HG03571 (cell line): ENCODE measurements around the gene SBF2.

Experiments
- ATAC-seq: cut with Tn5 transposase; IDR thresholded peaks from one replicate; pipeline ENCODE4 v1.9.1; 2021; ENCODE audit not compliant: unreplicated experiment

SBF2 gene

DNA sequence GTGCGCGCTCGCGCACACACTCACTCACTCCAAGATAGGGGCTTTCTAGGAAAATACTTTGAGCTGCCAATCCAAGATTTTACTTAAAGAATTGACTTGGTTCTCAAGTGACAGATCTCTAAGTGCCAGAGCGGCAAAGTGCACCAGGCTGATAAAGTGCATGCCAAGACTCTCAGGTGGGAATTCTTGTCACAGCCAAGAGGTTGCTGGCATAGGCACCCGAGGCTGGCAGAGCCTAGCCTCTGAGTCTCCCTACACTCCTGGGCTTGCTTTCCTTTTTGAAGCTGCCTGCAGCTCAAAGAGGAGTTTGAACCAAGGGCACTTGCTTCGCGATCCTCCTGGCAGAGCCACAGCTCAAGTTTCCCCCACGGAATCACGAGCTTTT, 8.3 kb upstream of the SBF2 start:
- ATAC-seq, result no peak

DNA sequence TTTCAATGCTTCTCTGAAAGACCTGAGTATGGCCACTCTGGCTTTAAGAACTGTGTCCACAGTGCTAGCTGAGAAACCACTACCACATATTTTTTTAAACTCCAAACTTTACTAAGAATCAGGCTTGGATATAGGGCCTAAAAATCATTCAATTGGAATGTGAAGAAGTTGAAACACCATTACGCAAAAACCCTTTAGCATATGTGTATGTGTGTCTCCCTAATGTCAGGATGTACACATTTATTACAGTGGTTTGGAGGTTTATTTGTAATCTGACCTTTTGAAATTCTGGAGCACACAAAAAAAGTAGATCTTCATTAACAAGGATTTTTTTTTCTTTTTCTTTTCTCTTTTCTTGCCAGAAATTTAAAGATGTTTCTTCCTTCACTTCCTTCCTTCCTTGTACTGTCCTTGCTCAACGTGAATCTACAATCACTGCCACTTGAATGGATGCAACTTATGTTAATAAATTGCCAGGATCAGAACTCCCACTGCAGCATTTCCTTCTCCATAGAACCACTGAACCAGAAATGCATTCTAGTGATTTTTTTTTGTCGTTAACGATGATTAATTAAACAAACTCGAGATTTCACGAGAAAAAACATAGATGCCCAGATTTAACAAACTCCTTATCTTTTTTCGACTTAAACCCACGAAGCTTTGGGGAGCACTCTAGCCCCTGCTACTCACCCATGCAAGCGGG, 7.8 kb upstream of the SBF2 start:
- no peak for ATAC-seq

DNA sequence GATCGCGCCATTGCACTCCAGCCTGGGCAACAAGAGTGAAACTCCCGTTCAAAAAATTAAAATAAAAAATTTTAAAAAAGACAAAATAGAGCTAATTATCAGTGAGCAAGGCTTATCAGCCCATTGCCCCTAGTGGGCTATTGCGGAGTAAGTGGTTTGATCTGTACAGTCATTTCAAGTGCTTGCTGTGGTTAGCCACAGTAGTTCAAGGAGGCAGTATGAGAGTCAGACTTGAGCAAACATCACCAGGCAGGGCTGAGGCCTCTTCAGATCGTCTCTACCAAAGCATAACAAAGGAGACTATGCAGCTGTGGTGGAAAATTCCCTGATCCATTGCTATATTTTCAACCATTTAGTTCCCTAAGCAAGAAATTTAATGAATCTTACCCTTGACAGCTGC, 4.3 kb upstream of the SBF2 start:
- ATAC-seq, result peak; percentile 98

DNA sequence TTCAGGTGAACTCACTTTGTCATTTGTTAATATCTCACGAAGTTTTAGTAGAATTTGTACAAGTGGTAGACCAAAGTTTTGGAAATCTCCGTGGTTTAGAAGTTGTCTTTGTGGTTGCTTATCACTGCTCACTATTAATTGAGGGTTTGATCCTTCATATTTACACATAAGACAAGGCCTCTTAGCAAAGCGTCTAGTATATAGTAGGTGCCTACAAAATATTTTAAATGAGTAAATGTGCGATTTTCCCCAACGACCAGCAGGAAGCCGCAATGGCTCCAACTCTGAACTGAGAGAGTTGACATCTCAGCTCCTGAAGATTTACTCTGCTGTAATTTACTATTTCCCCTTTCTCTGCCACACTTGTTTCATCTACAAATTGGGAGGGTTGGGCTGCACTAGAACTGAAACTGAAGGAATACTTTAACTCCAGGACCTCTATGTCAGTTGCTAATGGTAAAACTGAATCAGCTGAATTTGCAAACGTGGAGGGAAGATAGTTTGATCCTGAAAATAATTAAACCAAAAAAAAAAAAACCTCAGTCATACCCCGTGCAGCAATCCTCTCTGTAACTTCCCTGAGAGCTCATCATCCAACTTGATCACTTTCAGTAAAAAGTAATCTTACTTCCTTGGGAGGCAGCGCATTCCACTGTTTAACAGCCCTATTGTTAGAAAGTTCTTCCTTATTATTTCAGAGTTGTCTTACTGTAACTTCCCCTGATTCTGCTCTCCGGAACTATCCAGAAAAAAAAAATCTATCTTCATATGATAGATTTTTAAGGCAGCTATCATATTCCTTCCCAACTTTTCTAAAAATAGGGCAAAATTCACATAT, 1.3 kb upstream of the SBF2 start:
- no peak for ATAC-seq

DNA sequence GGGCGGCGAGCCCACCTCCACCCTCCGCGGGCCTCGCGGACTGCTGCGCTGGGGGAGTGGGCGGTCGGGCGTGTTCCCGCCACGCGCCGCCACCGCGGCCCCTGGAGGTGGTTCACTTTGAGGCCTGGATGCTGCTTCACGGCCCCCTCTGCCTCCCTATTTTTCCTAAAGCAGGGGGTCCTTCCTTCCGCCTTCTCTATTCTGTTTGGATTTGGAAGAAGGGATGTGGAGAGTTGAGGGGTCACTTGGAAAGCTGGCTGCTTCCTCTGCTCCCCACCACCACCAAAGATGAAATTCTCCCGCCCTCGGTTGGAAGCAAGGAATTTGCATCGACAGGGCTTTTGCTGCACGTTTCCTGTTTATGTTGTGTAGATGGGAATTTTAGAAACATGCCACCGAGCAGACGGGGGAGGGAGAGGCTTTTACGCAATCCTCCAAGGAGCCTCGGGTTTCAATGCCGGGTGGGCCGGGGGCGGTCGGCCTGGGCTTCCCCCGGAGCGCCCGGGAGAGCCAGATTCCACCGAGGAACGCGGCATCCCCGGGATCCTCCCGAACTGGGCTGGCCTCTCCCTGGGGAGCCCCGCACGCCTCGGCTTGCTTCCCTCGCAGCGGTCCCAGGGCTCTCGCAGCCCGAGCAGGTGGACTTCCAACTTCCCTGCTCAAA, 403 bp upstream of the SBF2 start:
- no peak for ATAC-seq

DNA sequence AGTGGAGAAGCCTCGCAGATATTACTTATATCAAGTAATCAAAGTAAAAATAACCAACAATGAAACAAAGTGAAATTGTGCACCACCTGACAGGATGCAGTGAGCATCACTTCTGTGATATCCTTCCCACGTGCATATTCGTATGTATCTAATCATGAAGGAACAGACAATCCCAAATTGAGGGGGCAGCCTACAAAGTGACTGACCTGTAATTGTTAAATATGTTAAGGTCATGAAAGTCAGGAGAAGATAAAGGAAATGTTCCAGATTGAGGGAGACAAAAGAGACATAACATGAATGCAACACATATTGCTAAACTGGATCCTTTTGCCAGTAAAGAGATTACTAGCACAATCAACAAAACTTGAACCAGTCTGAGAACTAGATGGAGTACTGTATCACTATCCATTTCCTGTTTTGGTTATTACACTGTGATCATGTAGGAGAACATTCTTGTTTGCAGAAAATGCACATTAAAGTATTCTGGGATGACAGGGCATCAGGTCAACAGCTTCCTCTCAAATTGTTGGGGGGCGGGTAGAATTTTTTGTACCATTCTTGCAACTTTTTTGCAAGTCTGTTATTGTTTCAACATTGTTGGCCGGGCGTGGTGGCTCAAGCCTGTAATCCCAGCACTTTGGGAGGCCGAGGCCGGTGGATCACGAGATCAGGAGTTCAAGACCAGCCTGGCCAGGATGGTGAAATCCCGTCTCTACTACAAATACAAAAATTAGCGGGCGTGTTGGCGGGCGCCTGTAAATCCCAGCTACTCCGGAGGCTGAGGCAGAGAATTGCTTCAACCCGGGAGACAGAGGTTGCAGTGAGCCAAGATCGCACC, 2.0 kb downstream of the SBF2 start:
- ATAC-seq, result no peak

DNA sequence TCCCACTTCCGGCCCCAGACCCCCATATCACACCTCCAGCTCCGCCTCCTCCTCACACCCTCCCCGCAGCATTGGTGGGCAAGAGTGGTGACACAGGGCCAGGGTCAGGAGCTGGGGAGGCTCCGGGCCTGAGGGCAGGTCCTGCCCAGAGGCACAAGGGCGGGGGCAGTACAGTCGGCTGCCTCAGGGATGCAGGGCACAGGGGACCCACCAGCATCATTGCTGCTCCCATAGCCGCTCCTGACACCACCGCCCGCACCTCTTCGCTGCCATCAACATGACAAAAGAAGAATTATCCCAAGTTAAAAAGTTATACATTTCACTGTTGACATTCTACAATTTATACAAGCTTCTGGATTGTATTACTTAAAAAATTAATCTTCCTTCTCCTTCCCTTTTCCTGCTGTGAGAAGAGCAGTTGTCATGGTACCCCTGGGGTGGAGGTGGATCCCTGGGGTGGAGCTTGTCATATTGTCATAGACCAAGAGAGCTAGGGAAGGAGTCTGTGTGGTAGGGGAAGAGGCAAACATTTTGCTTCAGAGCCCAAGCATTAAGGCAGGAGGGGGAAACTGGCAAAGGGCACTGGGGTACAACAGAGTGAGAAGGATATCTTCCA, 4.1 kb downstream of the SBF2 start:
- no peak for ATAC-seq

DNA sequence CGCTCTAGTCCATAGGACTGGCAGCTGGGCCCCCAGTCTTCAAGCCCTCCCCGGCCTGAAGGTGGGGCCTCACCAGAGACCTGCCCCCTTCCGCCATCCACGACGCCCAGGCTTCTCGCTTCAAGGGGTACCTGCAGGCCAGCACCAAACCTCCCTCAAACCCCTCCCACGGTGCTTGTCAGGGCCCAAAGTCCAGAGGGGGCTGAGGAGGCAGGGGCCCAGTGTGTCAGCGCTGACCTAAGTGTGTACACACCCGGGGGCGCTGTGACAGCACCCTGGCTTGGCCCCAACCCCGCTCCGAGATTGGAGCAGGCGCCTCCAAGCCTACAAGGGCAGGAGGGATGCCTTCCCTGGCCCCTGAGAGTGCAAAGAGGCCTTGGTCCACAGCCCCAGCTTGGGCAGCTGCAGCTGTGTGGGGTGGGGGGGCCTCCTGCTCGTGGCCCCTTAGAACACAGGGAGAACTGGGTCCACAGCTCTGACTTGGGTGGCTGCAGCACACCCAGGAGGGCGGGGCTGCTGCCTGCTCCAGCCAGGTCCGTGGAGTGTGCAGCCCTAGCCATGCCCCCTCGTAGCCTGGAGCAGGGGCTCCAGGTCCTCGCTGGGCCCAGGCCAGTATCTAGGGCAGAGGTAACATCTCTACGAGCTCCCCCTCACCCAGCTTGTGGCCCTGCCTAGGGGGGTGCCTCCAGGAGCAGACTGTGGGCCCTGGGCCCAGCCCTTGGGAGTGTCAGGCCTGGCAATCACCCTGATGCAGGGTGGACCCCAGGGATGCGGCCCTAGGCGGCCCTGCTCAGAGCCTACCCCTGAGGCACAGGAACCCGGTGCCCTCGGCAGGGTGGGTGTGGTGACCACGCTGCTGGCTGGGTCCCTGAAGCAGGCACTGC, 4.9 kb downstream of the SBF2 start:
- ATAC-seq, result no peak

DNA sequence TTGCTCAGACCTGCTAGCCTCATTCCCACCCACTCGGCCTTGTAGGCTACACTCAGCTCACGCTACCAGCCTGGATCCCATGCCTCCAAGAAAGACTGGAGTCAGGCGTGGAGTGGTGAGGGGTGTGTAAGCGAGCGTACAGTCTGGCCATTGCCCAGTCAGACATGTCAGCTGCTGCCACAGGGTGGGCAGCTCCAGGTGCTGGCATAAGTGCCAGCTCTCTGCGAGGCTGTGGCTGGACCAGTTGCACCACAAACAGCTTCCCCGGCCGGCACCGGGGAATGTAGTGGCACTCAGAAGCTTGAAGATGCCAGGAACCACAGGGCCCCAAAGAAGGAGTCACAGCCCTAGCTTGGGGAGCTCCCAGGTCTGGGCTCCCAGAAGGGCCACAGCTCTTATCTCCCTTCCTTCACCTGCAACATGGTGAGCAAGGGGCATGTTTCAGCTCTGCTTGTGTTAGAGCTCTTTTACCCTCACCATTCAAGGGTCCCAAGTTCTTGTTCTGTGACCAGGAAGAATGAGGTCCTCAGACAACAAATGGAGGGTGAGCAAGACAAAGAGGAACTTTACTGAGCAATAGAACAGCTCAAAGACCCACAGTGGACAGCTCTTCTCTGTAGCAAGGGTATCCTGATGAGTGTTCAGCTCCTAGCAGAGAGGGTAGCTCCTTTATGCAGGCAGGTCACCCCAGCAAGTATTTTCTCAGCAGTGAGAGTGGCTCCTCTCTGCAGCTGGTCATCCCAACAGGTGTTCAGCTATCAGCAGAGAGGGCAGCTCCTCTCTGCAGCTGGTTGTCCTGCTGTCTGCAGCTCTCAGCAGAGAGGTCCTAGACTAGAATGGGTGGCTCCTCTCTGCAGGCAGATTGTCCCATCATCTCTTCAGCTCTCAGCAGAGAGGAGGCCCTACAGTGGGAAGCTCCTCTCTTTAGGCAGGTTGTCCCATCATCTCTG, 6.0 kb downstream of the SBF2 start:
- ATAC-seq, result no peak

DNA sequence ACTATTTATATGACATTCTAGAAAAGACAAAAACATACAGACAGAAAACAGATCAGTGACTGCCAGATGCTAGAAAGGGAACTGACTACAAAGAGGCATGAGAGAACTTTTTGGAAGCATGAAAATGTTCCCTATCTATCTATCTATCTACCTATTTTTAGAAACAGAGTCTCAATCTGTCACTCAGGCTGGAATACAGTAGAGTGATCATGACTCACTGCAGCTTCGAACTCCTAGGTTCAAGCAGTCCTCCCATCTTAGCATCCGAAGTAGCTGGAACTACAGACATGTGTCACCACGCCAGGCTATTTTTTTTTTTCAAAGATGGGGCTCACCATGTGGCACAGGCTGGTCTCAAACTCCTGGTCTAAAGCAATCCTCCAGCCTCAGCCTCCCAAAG, 6.9 kb downstream of the SBF2 start:
- ATAC-seq, result no peak

DNA sequence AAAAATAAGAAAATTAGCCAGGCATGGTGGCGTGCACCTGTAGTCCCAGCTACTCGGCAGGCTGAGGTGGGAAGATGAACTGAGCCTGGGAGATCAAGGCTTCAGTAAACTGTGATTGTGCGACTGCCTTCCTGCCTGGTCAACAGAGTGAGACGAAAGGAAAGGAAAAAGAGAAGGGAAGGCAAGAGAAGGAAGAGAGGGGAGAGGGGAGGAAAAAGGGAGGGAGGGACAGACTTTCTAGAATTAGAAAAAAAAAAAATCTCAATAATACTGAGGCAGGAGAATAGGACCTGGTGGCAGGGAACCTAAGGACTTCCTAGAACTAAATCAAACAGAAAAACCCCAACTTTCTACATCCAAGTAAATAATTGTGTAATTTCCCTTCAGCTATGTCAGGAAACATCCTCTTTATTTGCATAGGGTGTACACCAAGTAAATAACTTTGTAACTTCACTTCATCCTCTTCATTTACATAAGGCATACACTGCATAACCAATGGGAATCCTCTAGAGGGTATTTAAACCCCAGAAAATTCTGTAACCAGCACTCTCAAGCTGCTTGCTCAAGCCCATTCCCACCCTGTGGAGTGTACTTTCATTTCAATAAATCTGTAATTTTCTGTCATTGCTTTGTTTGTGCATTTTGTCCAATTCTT, 8.7 kb downstream of the SBF2 start:
- ATAC-seq, result no peak

DNA sequence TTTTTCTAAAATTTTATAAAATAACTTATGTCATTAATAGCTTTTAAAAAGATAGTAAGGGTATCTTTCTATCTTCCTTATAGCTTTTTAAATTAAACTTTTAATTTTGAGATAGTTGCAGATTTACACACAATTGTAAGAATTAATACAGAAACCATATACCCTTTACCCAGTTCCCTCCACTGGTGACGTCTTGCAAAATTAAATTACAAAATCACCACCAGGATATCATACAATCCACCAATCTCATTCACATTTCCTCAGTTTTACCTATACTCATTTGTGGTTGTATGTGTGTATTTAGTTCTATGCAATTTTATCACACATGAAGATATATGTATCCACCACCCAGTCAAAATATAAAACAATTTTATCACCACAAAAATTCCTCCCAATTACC, 10.0 kb downstream of the SBF2 start:
- ATAC-seq, result no peak

DNA sequence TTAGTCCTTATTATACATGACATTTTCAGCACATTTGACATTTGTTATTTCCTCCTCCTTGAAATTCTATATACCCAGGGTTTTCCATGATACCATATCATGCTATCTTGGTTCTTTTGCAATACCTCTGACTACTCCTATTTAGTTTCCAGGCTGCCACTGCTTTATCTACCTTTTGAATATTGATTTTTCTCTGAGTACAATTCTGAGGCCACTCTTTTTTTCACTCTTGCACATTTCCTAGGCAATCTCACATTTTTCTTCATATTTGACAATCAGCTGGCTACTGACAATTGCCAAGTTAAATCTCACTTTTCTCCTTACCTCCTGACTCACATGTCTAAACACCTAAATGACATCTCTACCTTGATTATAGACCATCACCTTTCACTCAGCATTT, 11.9 kb downstream of the SBF2 start:
- ATAC-seq, result no peak

DNA sequence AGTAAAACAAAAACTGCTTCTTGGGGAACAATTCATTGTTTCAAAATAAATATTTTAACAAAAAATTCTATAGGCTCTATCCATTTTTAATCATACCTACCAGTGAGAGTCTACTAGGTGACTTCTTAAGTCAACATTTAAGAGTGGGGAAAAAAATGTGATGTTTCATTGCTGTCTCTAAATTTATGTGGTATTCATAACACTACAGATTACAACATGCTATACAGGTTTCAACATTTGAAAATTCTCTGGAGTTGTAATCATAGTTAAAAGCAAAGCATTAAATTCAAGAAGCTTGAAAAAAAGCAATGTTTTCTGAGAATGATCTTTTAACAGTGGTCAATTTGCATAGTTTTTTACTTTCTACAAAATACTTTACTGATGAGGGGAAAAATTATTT, 18.3 kb downstream of the SBF2 start:
- ATAC-seq, result no peak

DNA sequence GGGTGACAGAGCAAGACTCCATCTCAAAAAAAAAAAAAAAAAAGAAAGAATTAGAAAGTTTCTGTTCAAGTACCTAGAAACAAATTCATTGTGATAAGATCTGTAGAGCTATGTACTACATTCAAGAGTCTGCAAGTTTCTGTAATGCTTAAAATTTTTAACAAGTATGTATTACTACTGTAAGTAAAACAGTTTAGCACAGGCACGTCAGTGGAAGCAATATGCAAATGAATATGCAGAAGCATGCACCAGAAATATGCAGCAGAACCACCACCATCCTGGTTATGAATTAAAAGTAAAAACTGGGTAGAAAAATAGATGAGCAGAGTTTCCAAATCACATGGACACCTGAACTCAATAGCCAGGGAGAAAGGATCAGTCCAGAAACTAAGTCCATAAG, 19.3 kb downstream of the SBF2 start:
- ATAC-seq, result no peak

DNA sequence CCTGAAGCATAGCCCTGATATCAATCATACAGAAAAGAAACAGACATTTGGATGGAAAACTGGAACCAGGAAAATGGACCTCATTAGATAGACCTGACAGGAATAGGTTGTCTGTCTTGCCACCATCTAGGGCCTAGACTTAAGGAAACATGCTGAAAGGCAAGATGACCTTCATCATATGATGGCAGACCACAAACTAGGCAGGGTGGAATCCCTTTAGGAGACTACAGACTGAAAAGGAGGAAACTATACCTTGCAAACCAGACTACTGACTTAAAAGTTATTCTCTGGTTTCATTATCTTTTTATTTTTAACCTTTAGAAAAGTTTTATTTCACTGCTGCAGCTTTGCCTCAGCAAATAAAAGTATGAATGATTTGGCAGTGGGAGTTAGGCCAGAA, 20.3 kb downstream of the SBF2 start:
- no peak for ATAC-seq

DNA sequence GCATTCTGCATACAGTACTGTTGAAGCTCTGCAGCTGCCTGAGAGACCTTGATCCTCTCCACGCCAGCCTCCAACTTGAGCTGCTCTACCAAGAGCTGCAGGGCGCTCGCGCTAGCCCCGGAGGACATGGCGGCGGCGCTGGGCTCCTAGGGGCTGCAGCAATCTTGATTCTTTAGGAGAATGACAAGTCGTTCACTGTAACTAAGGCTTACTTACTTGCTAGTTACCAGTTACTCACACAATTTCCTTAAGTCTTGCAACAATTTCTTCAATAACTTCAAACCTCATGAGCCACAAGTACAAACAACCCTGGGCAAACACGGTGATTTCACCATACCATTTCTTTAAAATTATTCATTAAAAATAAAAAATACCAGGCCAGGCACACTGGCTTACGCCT, 21.9 kb downstream of the SBF2 start:
- ATAC-seq, result no peak
